ENCODE measurements around the gene PAQR8. TPM values are rescaled to one million over a fixed set of nuclear protein-coding genes. Genes with fewer than 3 reads are reported as not detected.

Gene PAQR8
- total RNA-seq, 2 donors from 2014 or later = 3.6 to 7.7 TPM

DNA sequence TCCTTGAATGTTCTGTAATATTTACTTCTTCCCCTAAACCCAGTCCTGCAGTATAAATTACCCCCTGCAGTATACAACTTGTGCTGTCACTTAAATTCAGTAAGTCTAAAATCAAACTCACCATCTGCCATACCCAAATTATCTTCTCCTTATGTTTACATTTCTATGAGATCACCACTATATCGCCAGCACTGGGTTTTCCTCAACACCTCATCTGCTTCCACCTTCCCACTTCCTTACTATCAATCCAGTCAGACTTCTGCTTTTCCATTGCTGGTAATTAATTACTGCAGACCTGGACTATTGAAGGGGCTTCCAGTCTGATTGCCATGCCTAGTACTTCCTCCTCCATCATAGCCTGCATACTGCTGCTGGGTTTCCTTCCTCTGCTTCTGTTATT, 73.4 kb downstream of the PAQR8 start:
- H3K27ac Mint-ChIP-seq = no peak overlapping the region
- H3K4me1 Mint-ChIP-seq = peaks cover 2% of the 10 kb centered on the region
- H3K27me3 Mint-ChIP-seq = peaks cover 23% of the 10 kb centered on the region
- DNase-seq = no peak
- no peaks in the 10 kb centered on the region for H3K9me3 ChIP-seq (ENCODE audit: control insufficient read depth, low read length, poor library complexity, severe bottlenecking)
- H3K4me3 Mint-ChIP-seq = no peak overlapping the region
- peaks cover 11% of the 10 kb centered on the region for H3K36me3 Mint-ChIP-seq (ENCODE audit: low read depth)
- ATAC-seq = no peak

GRCh38 chr6:52438926-52439325, 77.0 kb downstream of the PAQR8 start:
- no peak for DNase-seq
- peaks cover 14% of the 10 kb centered on the region for H3K27me3 Mint-ChIP-seq
- no peaks in the 10 kb centered on the region for H3K9me3 ChIP-seq (ENCODE audit: control insufficient read depth, low read length, poor library complexity, severe bottlenecking)
- H3K4me1 Mint-ChIP-seq = peaks cover 2% of the 10 kb centered on the region
- no peak for ATAC-seq
- H3K4me3 Mint-ChIP-seq = no peak overlapping the region
- peaks cover 6% of the 10 kb centered on the region for H3K36me3 Mint-ChIP-seq (ENCODE audit: low read depth)
- H3K27ac Mint-ChIP-seq = no peak overlapping the region

GRCh38 chr6:52454556-52454955, 92.6 kb downstream of the PAQR8 start:
- H3K4me1 Mint-ChIP-seq = no peaks in the 10 kb centered on the region
- no peak overlapping the region for H3K4me3 Mint-ChIP-seq
- ATAC-seq (no peak), DNase-seq (no peak)
- peaks cover 2% of the 10 kb centered on the region for H3K36me3 Mint-ChIP-seq (ENCODE audit: low read depth)
- no peaks in the 10 kb centered on the region for H3K9me3 ChIP-seq (ENCODE audit: control insufficient read depth, low read length, poor library complexity, severe bottlenecking)
- no peak overlapping the region for H3K27ac Mint-ChIP-seq
- no peaks in the 10 kb centered on the region for H3K27me3 Mint-ChIP-seq

- H3K27me3 Mint-ChIP-seq = no peaks in the 10 kb centered on the region
- H3K36me3 Mint-ChIP-seq (ENCODE audit: low read depth) = no peaks in the 10 kb centered on the region
- no peak overlapping the region for H3K4me3 Mint-ChIP-seq
Measured at GRCh38 chr6:52457096-52457495, 95.1 kb downstream of the PAQR8 start.

More at GRCh38 chr6:52457096-52457495, 95.1 kb downstream of the PAQR8 start:
- no peaks in the 10 kb centered on the region for H3K9me3 ChIP-seq (ENCODE audit: control insufficient read depth, low read length, poor library complexity, severe bottlenecking)
- DNase-seq = no peak
- no peak for ATAC-seq
- Mint-ChIP-seq H3K27ac (no peak overlapping the region), H3K4me1 (no peaks in the 10 kb centered on the region)

Other genes with a start within 250 kb of the PAQR8 start
- gene IL17A, start 175.8 kb upstream of the PAQR8 start, total RNA-seq = under 1 TPM; 0.50 to 0.68 TPM
- under 1 TPM; 0.35 to 0.68 TPM for gene IL17F, start 117.7 kb upstream of the PAQR8 start, total RNA-seq
- gene MCM3, start 77.4 kb upstream of the PAQR8 start, total RNA-seq = 10 to 100 TPM; 20.3 to 24.3 TPM
- gene EFHC1, start 58.2 kb downstream of the PAQR8 start, total RNA-seq = 1 to 10 TPM; 5.3 to 7.5 TPM
- 1 to 10 TPM; 8.6 to 8.9 TPM for gene TRAM2, start 214.9 kb downstream of the PAQR8 start, total RNA-seq

All from T-helper 17 cell (primary cell).